HCT116 (cell line): Measurements from ENCODE around the gene APBA1. TPM values are rescaled to one million over a fixed set of nuclear protein-coding genes. Genes with fewer than 3 reads are reported as not detected.

Experiments used
- ATAC-seq: fragments of 200-7000 bp; cut with Tn5 transposase; 2 replicates; pipeline ENCODE4 v1.9.1; 2020; ENCODE audit warnings: mild to moderate bottlenecking, moderate library complexity
- BruUV-seq: library from RNA; stranded (reverse); fragments of 400-500 nt; replicated peaks from 2 replicates; lab custom pipeline; 2021; lab: Mats Ljungman, UMichigan
- CTCF ChIA-PET: fragments of 300-600 bp; sonication (Branson Sonifier 250); formaldehyde crosslinking; loops from one replicate; lab custom pipeline; 2021; ENCODE audit warnings: antibody characterized with exemption; lab: Charles Lee
- POLR2A ChIA-PET: fragments of 300-600, 350-600 bp; sonication (Branson Sonifier 250); formaldehyde crosslinking; loops from one replicate; lab custom pipeline; 2021; ENCODE audit warnings: antibody characterized with exemption; lab: Charles Lee
- RAD21 ChIA-PET, 2 experiments: fragments of 300-600 bp; sonication (Branson Sonifier 250); formaldehyde crosslinking; loops; one replicate each; lab custom pipeline; 2023; ENCODE audit warnings: low total read pairs in 2 of 2; ENCODE audit not compliant: uncharacterized antibody in 2 of 2, unreplicated experiment in 2 of 2, low non-redundant PET in 1 of 2; lab: Charles Lee
- DNase-seq: peaks from one replicate; pipeline ENCODE4 v3.0.0-alpha.2; 2010; ENCODE audit warnings: low read depth, low spot score
- H2AFZ ChIP-seq: fragments of 200-600 bp; shearing (Covaris generic), sonication (generic); 2 replicates; pipeline ENCODE4 v1.6.1; 2017; ENCODE audit warnings: low read depth, mixed run types, mixed read lengths, antibody characterized with exemption, low read length; ENCODE audit not compliant: poor library complexity, severe bottlenecking
- H3K27ac ChIP-seq: 2 replicates; pipeline ENCODE4 v1.5.1; 2012; ENCODE audit warnings: low read depth, low read length
- H3K27me3 ChIP-seq: fragments of 200-600 bp; sonication (generic); 2 replicates; pipeline ENCODE4 v1.6.1; 2016; ENCODE audit warnings: mixed run types, low read length, mixed read lengths; ENCODE audit not compliant: insufficient read depth
- H3K36me3 ChIP-seq, 2 experiments: fragments of 200-500 bp in 1 of 2; fragments of 200-600 bp in 1 of 2; sonication (Bioruptor generic) in 1 of 2; sonication (generic) in 1 of 2; 2 replicates each; pipeline versions ENCODE4 v1.5.1 to v1.6.1; 2014 to 2016; ENCODE audit warnings: low read length in 2 of 2, inconsistent platforms in 1 of 2, mixed read lengths in 1 of 2, mixed run types in 1 of 2; ENCODE audit not compliant: insufficient read depth in 2 of 2, control insufficient read depth in 1 of 2
- H3K4me1 ChIP-seq, 2 experiments: fragments of 200-600 bp in 1 of 2; sonication (generic) in 1 of 2; 2 replicates each; pipeline versions ENCODE4 v1.5.1 to v1.6.1; 2012 to 2017; ENCODE audit warnings: low read length in 2 of 2, inconsistent platforms in 1 of 2, mild to moderate bottlenecking in 1 of 2, mixed read lengths in 1 of 2, mixed run types in 1 of 2, moderate library complexity in 1 of 2; ENCODE audit not compliant: insufficient read depth in 2 of 2, control insufficient read depth in 1 of 2
- H3K4me2 ChIP-seq: fragments of 200-600 bp; sonication (generic); 2 replicates; pipeline ENCODE4 v1.6.1; 2017; ENCODE audit warnings: mixed run types, low read length, mixed read lengths
- H3K4me3 ChIP-seq, 2 experiments: fragments of 200-600 bp in 1 of 2; sonication (generic) in 1 of 2; replicated peaks in 1 of 2; 2 replicates each; pipeline ENCODE4 v1.5.1; 2011 to 2016; ENCODE audit warnings: low read length in 2 of 2, control low read depth in 1 of 2, low read depth in 1 of 2, mild to moderate bottlenecking in 1 of 2, mixed read lengths in 1 of 2, mixed run types in 1 of 2
- H3K79me2 ChIP-seq: fragments of 200-600 bp; sonication (generic); 2 replicates; pipeline ENCODE4 v1.6.1; 2017; ENCODE audit warnings: mild to moderate bottlenecking, mixed run types, low read length, moderate library complexity, mixed read lengths; ENCODE audit not compliant: insufficient read depth
- H3K9ac ChIP-seq: fragments of 200-600 bp; sonication (generic); 2 replicates; pipeline ENCODE4 v1.6.1; 2016; ENCODE audit warnings: low read length, mixed read lengths
- H3K9me2 ChIP-seq: fragments of 200-600 bp; sonication (generic), shearing (Covaris generic); 2 replicates; pipeline ENCODE4 v1.6.1; 2017; ENCODE audit warnings: mixed run types, mild to moderate bottlenecking, moderate library complexity; ENCODE audit not compliant: insufficient read depth
- H3K9me3 ChIP-seq, 2 experiments: fragments of 200-500 bp in 1 of 2; fragments of 200-600 bp in 1 of 2; sonication (Bioruptor generic) in 1 of 2; sonication (generic) in 1 of 2; 2 replicates each; pipeline ENCODE4 v1.6.1; 2014 to 2017; ENCODE audit warnings: low read length in 2 of 2, mixed read lengths in 2 of 2, inconsistent platforms in 1 of 2, low read depth in 1 of 2, mild to moderate bottlenecking in 1 of 2, mixed run types in 1 of 2, moderate library complexity in 1 of 2; ENCODE audit not compliant: control insufficient read depth in 1 of 2, insufficient read depth in 1 of 2
- H4K20me1 ChIP-seq: fragments of 200-600 bp; sonication (generic), shearing (Covaris generic); 2 replicates; pipeline ENCODE4 v1.6.1; 2017; ENCODE audit warnings: mixed run types, mild to moderate bottlenecking, moderate library complexity; ENCODE audit not compliant: insufficient read depth
- CBX3 ChIP-seq: IDR thresholded peaks from 2 replicates; pipeline ENCODE4 v1.6.1; 2012; ENCODE audit warnings: low read depth
- CEBPB ChIP-seq: IDR thresholded peaks from 2 replicates; pipeline ENCODE4 v1.6.1; 2012; ENCODE audit warnings: low read depth
- EGR1 ChIP-seq: IDR thresholded peaks from 2 replicates; pipeline ENCODE4 v1.6.1; 2012; ENCODE audit warnings: low read depth
- ELF1 ChIP-seq: IDR thresholded peaks from 2 replicates; pipeline ENCODE4 v1.6.1; 2012; ENCODE audit warnings: low read depth, borderline replicate concordance
- EZH2 ChIP-seq: fragments of 200-600 bp; sonication (generic); IDR thresholded peaks from 2 replicates; pipeline ENCODE4 v1.6.1; 2017; ENCODE audit warnings: antibody characterized with exemption, mixed run types
- FOSL1 ChIP-seq: IDR thresholded peaks from 2 replicates; pipeline ENCODE4 v1.6.1; 2012; ENCODE audit warnings: low read depth
- JUND ChIP-seq: IDR thresholded peaks from 2 replicates; pipeline ENCODE4 v1.6.1; 2012
- POLR2AphosphoS5 ChIP-seq: IDR thresholded peaks from 2 replicates; pipeline ENCODE4 v1.6.1; 2011; ENCODE audit warnings: mild to moderate bottlenecking, low read depth, low read length, moderate library complexity
- RAD21 ChIP-seq: IDR thresholded peaks from 2 replicates; pipeline ENCODE4 v1.6.1; 2012; ENCODE audit warnings: low read depth, mild to moderate bottlenecking
- SIN3A ChIP-seq: IDR thresholded peaks from 2 replicates; pipeline ENCODE4 v1.6.1; 2012; ENCODE audit warnings: low read depth
- SRF ChIP-seq: IDR thresholded peaks from 2 replicates; pipeline ENCODE4 v1.6.1; 2012; ENCODE audit warnings: low read depth
- TCF7L2 ChIP-seq: IDR thresholded peaks from 2 replicates; pipeline ENCODE4 v1.7.0; 2011; ENCODE audit warnings: borderline replicate concordance, inconsistent platforms; ENCODE audit not compliant: insufficient read depth, insufficient read length; ENCODE audit errors: extremely low read depth
- YY1 ChIP-seq: IDR thresholded peaks from 2 replicates; pipeline ENCODE4 v1.6.1; 2011; ENCODE audit warnings: low read length, low read depth, moderate library complexity, mild to moderate bottlenecking; ENCODE audit not compliant: insufficient replicate concordance; ENCODE audit errors: extremely low read depth
- ZFX ChIP-seq: fragments of 450-650 bp; IDR thresholded peaks from 2 replicates; pipeline ENCODE4 v1.6.1; 2017
- ZNF274 ChIP-seq: fragments of 200-500 bp; sonication (Bioruptor generic); IDR thresholded peaks from 2 replicates; pipeline ENCODE4 v1.6.1; 2014; ENCODE audit warnings: mild to moderate bottlenecking, low read depth, low read length, inconsistent platforms
- intact Hi-C: fragments of 100-400 bp; cut with micrococcal nuclease; formaldehyde crosslinking; loops from 2 replicates; pipeline ENCODE4 v1.10.0; 2022
- total RNA-seq: library from RNA; stranded (reverse); gene quantifications from one replicate; pipeline ENCODE4 v1.2.1, GENCODE V29; 2021; ENCODE audit not compliant: unreplicated experiment
- TF ChIP-seq, protein P1 (sequence below): IDR thresholded peaks from 2 replicates; pipeline ENCODE4 v1.6.1; 2012
- TF ChIP-seq, protein P2 (sequence below): IDR thresholded peaks from 2 replicates; pipeline ENCODE4 v1.6.1; 2012
- TF ChIP-seq, protein P3 (sequence below): IDR thresholded peaks from 2 replicates; pipeline ENCODE4 v1.6.1; 2012; ENCODE audit warnings: low read depth

The APBA1 gene
- total RNA-seq, 1 experiment from 2014 or later: 0.20 TPM

GRCh38 chr9:69604568-69605219, 67.5 kb downstream of the APBA1 start:
- no TSS peak for BruUV-seq
- Histone ChIP-seq H3K9me2 (no peaks in the 10 kb centered on the region), H3K9ac (no peak overlapping the region)
- TF ChIP-seq JUND: no peak
- TF ChIP-seq ZNF274: no peak
- TF ChIP-seq ELF1: no peak
- TF ChIP-seq SIN3A: no peak
- TF ChIP-seq, protein P1, sequence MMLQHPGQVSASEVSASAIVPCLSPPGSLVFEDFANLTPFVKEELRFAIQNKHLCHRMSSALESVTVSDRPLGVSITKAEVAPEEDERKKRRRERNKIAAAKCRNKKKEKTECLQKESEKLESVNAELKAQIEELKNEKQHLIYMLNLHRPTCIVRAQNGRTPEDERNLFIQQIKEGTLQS: no peak
- TF ChIP-seq RAD21: no peak
- no peak for TF ChIP-seq POLR2AphosphoS5
- TF ChIP-seq EZH2: no peak
- TF ChIP-seq, protein P2, sequence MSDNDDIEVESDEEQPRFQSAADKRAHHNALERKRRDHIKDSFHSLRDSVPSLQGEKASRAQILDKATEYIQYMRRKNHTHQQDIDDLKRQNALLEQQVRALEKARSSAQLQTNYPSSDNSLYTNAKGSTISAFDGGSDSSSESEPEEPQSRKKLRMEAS: no peak
- no peak for TF ChIP-seq CBX3
- TF ChIP-seq, protein P3, sequence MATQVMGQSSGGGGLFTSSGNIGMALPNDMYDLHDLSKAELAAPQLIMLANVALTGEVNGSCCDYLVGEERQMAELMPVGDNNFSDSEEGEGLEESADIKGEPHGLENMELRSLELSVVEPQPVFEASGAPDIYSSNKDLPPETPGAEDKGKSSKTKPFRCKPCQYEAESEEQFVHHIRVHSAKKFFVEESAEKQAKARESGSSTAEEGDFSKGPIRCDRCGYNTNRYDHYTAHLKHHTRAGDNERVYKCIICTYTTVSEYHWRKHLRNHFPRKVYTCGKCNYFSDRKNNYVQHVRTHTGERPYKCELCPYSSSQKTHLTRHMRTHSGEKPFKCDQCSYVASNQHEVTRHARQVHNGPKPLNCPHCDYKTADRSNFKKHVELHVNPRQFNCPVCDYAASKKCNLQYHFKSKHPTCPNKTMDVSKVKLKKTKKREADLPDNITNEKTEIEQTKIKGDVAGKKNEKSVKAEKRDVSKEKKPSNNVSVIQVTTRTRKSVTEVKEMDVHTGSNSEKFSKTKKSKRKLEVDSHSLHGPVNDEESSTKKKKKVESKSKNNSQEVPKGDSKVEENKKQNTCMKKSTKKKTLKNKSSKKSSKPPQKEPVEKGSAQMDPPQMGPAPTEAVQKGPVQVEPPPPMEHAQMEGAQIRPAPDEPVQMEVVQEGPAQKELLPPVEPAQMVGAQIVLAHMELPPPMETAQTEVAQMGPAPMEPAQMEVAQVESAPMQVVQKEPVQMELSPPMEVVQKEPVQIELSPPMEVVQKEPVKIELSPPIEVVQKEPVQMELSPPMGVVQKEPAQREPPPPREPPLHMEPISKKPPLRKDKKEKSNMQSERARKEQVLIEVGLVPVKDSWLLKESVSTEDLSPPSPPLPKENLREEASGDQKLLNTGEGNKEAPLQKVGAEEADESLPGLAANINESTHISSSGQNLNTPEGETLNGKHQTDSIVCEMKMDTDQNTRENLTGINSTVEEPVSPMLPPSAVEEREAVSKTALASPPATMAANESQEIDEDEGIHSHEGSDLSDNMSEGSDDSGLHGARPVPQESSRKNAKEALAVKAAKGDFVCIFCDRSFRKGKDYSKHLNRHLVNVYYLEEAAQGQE: no peak
- no peak for TF ChIP-seq SRF
- no peak for TF ChIP-seq YY1
- TF ChIP-seq CEBPB: no peak
- TF ChIP-seq FOSL1: no peak
- no peak for TF ChIP-seq TCF7L2
- no peak for TF ChIP-seq ZFX
- no peak for TF ChIP-seq EGR1
- TF ChIP-seq, all 23 proteins: peak for 0
- no peak for ATAC-seq
- Histone ChIP-seq H3K36me3 (no peaks in the 10 kb centered on the region), H3K79me2 (no peaks in the 10 kb centered on the region), H3K9me3 (no peaks in the 10 kb centered on the region), H3K4me2 (no peak overlapping the region), H4K20me1 (no peaks in the 10 kb centered on the region), H2AFZ (no peak overlapping the region), H3K4me3 (no peak overlapping the region), H3K27me3 (no peaks in the 10 kb centered on the region; the same call in 1 of the 2 replicates), H3K4me1 (no peaks in the 10 kb centered on the region), H3K27ac (no peak overlapping the region)
- CTCF ChIA-PET: no interaction called here
- POLR2A ChIA-PET: no interaction called here
- no peak for DNase-seq
- RAD21 ChIA-PET: no interaction called here
- intact Hi-C loops: loop anchor here (10.0 kb wide), 1 partner anchor 60 kb away; no protein-coding TSS in a partner anchor
